HG03025 (cell line): Measurements from ENCODE around the gene KIF1B.
"Not testable (repeated sequence)": the region's sequence is repeated elsewhere in the genome, so short reads cannot be mapped to it uniquely, and the experiment has no call there.

Experiments used
- ATAC-seq: cut with Tn5 transposase; IDR thresholded peaks from one replicate; pipeline ENCODE4 v1.9.1; 2021; ENCODE audit warnings: mild to moderate bottlenecking, moderate library complexity; ENCODE audit not compliant: unreplicated experiment, low FRiP score

KIF1B gene

DNA sequence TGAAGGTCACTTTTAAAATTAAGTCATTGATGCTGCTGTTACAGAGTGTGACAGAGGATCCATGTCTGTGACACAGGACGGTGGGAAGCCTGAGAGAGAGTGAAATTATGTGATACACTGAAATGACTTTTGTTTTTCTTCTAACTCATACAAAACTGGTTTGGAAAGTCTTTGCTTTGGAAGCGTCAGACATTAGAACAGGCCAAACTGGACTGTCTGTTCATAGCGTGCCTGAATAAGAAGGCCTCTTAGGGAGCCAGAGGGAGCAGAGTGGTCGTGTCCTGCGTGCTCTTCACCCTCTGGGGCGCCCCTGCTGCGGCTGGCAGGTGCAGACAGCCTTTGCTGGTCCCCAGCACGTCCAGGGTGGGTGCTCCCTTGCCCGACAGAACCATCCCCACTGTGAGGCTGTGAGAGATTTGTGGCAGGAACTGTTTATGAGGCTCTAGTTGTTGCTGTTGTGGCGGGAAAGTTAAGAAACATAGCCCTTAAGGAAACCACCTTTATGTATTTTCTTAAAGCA is 168.8 kb downstream of the KIF1B start:
- no peak for ATAC-seq

DNA sequence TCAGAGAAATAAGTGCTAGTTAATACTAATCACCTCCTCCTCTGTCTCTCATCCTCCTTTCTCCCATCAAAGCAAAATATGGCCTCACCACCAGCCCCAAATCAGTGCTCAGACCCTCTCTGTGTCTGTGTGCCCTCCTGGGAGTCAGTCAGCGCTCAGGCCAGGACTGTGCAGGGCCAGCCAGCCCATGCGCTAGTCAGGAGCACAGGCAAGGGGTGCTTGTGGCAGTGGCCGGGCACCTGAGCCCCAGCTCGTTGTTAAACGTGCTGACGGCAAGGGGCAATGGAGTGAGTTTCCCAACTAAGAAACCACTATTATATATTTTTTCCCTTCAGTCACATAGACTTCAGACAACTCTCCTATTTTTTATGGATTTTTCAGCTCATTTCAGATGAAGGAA is 169.3 kb downstream of the KIF1B start:
- ATAC-seq: no peak

DNA sequence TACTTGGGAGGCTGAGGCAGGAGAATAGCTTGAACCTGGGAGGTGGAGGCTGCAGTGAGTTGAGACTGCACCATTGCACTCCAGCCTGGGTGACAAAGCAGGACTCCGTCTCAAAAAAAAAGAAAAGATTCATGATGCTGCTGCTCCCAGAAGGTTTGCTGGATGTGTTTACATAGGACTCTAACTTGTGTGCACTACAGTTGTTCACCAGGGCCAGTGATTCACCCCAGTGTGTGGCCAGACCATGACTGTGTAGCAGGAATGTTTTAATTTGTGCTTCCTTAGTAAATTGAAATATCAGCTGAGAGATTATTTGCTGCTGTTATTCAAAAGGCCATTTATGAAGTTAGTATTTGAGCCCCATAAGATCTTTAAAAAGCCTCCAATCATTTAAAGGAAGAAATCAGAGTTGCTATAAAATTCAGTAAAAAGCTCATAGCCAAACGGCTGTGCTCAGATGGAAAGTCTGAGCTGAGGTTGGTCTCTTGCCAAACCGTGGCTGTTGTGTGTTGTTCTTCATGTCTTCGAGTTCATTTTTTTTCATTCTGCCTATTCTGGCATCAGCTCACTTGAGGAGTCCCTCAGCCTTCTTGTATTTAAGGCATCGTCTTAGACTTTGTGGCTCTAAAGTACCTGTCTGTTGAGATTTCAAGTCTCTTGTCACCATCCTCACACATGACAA is 170.4 kb downstream of the KIF1B start:
- no peak for ATAC-seq

GRCh38 chr1:10383630-10384029 is 173.3 kb downstream of the KIF1B start:
- no peak for ATAC-seq

DNA sequence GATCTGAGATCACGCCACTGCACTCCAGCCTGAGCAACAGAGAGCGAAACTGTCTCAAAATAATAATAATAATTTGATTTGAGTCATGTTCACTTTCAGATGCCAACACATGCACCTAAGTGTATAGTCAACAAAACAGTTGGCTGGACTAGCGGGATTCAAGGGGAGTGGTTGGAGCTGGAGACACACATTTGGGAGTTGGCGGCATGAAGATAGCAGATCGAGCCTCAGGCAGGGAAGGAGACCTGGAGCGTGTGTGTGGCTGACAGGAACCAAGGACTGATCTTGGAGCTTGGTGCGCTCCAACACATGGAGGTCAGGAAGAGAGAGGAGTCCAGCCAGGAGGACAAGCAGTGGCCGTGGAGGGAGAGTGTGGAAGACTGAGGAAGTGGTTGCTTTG is 173.8 kb downstream of the KIF1B start:
- no peak for ATAC-seq

DNA sequence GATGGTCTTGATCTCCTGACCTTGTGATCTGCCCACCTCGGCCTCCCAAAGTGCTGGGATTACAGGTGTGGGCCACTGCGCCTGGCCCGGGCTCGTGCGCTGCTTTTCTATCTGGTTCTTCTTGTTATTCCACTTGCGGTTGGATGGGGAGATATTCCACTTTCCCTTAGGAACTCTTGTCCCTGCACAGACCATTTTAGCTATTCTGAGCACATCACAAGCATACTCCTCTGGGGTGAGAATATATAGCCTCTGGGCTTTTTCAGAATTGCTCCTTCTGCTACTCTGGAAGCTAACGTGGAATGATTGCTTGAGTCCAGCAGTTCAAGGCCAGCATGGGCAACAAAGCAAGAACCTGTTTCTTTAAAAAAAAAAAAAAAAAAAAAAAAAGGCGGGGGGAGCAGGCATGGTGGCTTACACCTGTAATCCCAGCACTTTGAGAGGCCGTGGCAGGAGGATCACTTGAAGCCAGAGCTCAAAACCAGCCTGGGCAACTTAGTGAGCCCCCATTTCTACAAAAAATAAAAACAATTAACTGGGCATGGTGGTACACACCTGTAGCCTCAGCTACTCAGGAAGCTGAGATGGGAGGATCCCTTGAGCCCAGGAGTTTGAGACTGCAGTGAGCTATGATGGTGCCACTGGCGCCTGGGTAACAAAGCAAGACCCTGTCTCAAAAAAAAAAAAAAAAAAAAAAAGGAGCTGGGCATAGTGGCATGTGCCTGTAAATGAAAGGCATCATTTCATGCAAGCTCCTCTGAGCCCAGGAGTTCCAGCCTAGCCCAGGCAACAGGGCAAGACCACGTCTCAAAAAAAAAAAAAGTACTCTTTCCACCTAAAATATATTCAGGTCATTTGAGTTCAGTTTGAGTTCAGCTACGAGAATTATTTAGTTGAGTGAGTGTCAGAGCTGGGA is 176.6 kb downstream of the KIF1B start:
- ATAC-seq: no peak

DNA sequence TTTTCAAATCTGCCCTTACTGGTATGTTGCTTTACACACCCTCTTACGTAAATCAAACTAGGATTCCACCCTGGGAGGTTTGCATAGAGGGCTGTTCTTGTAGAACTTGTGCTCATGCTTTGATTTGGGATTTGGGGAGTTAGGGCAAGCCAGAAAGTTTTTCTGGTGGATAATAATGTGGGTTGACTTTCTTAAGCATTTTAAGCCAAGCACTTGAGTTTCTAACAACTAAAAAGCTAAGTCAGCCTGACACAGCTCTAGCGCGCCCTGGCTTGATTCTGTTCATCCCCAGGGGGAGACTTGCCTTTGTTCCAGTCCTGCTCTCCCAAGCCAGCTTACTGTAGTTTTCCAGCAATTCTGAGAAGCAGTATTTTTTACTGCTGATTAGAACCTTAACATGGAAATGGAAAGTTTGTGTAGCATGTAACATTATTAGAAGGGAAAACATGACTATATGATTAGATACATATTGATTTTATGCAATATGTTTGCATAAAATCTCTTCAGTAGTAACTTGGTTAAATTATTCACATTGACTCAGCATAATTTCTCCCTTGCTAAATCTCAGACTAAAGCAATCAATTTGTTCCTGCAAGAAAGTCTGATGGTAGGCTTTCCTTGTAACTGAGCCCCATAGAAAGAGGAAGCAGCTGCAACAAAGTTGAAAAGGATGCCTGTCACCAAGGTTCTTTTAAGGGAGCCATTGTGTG is 177.5 kb downstream of the KIF1B start:
- ATAC-seq: no peak

GRCh38 chr1:10388387-10388715 is 178.0 kb downstream of the KIF1B start:
- ATAC-seq: no peak

- no peak for ATAC-seq
Measured at GRCh38 chr1:10389271-10389973, 179.1 kb downstream of the KIF1B start.

DNA sequence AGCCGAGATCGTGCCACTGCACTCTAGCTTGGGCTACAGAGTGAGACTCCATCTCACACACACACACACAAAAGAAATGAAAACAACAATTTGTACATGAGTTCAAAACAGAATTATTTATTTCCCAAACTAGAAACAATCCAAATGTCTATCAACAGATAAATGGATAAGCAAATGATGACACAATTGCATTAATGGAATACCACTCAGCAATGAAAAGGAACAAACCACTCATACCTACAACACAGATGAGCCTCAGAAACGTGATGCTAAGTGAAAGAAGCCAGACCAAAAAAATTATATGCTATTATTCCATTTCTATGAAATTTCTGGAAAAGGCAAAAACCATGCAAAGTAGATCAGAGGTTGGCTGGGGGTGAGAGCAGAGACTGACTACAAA is 186.5 kb downstream of the KIF1B start:
- ATAC-seq: no peak

GRCh38 chr1:10398278-10398733 is 187.9 kb downstream of the KIF1B start:
- ATAC-seq: peak; percentile 18

DNA sequence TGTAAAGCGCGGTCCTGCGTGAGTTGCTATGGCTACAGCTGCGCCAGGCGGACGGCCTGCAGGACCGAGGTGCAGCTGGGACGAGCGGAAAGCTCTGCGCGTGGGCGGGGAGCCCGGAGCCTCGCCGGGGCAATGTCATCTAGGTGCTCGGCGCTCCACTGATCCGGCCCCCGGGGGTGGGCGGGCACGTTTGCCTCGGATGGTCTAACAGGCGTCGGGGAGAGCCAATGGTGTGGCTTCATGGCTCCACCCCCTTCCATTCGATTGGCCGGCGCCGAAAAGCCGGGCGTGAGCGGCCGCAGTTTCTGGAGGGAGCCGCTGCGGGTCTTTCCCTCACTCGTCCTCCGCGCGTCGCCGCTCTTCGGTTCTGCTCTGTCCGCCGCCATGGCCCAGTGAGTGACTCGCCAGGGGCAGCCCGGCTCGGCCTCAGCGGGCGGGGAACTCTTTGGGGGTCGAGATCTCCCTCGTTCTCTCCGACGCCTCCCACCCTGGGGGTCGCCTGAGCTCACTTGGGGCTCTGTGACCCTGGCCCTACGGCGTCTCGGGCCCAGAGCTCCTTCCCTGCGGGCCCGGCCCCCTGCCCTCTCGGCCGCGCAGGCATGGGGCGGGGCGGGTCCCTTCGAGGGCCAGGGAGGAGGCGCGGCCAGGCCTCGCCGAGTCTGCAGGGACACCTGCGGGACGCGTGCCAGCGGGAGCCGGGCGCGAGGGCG is 188.5 kb downstream of the KIF1B start, which contains the start of gene PGD:
TSS of gene PGD (plus strand) at position 331 of the 710 bp plus-strand sequence. CDS start at position 385, 54 bp downstream.
- peak; percentile 93 for ATAC-seq

DNA sequence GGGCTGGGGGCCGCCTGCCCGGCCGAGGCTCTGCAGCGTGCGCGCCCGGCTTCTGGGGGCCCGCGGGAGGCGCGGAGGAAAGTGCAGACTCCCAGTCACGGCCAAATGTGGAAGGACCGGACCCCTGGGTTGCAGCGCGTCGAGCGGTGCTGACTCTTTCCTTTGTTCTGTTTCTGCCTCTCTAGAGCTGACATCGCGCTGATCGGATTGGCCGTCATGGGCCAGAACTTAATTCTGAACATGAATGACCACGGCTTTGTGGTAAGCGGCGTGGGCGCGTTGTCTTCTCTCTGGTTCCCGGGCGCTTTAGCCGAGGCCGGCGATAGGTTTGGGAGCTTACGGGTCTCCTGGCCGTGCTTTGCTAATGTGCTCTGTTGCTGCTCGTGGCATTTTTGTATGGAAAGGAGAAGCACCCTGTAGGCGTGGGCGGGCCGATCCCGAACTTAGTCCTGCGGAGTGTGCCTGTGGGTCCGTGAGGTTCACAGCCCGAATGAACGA is 189.1 kb downstream of the KIF1B start:
- no peak for ATAC-seq

- no peak for ATAC-seq
Measured at GRCh38 chr1:10400013-10400412, 189.6 kb downstream of the KIF1B start.

DNA sequence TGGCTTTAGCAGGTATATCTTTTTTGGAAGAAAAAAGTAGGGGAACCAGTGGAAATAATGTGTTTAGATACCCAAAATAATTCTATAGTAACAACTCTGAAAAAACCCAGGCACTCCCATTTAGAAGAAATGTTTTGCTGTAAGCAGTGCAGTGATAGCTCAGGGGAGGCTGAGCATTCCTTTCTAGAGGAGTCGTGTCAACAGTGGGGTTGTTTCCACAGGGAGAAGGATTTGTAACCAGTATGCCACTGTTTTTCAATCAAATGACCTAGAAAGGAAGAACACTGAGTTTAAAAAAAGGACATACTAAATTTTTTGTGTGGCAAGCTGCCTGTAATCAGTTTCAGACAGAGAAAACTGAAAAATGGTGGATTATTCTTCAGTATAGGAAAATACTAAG is 190.9 kb downstream of the KIF1B start:
- ATAC-seq: no peak

DNA sequence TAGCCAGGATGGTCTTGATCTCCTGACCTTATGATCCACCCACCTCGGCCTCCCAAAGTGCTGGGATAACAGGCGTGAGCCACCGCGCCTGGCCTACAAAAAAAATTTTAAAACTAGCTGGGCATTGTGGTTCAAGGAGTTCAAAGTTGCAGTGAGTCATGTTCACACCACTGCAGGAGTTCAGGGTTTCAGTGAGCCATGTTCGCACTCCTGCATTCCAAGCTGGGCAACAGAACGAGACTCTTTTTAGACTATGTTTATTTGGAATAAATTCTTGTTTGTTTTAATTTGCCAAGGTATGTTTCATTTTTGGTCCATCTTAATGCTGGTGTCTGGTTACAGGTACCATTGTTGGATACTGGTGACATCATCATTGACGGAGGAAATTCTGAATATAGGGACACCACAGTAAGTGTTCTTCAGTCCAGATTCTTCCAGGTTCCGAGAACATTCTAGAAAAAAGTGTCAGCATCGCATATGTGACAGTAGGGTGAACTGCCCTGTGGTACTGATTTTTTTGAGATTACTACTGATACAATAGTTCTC is 192.4 kb downstream of the KIF1B start:
- no peak for ATAC-seq

GRCh38 chr1:10407201-10407600 is 196.8 kb downstream of the KIF1B start:
- no peak for ATAC-seq

DNA sequence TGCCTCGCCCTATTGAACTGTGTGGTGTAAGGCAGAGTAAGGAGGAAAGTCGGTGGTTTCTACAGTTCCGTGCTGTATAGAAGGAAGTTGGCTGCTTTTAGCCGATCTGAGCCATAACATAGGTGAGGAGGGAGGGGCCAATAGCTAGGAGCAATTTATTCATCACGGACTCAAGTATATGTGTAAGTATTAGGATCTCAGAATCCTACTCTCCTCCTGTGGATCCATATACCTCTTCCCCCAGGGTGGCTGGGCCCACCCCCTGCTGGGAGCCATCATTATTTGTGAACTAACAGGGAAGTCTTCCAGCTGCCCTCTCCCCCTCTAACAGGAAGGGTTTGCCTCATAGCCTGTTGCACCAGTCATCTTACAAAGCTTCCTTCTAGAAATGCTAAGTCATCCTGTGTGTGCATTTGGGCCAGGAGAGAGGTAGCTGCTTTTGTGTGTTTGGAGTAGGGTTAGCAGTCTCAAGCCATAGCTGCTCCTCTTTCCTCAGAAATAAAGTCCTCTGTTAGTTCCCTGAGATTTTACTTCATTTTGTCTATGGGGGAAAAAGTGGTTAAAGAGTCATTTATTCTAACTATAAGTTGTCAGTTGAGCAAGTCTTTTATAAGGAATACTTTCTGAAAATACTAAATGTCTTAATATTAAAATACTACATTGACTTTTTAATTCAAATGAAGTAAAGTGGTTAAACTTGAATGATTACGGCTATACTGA is 205.0 kb downstream of the KIF1B start:
- ATAC-seq: no peak

DNA sequence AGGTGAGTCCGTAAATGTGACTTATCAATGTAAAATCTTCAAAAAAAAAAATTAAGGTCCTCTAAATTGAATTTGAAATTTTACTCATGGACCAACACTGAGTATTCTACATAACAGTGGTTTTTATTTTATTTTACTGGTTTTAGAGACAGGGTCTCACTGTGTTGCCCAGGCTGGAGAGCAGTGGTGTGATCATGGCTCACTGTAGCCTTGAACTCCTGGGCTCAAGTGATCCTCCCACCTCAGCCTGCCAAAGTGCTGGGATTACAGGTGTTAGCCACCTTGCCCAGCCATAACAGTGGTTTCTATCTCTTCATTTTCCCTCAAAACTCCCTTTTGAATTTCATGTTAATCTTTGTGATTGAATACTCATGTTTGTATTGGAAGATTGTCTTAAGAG is 205.6 kb downstream of the KIF1B start:
- ATAC-seq: not testable (repeated sequence)
